ENCODE measurements around the gene RXRA.
A peak's percentile ranks its signal among the peaks of the same experiment; 100 is the strongest.

RXRA gene

GRCh38 chr9:134424818-134425217 is 98.6 kb downstream of the RXRA start:
- H3K27ac ChIP-seq (ENCODE audit: low read depth, low read length), result no peak overlapping the region
- no peaks in the 10 kb centered on the region for H3K27me3 ChIP-seq (ENCODE audit: control insufficient read depth, insufficient read depth, low read length)
- no peaks in the 10 kb centered on the region for H3K9me3 ChIP-seq (ENCODE audit: control insufficient read depth, insufficient read depth, low read depth, low read length)
- H3K9ac ChIP-seq (ENCODE audit: low read length), result no peak overlapping the region
- peaks cover 24% of the 10 kb centered on the region; the same call in 1 of the 2 replicates for H3K36me3 ChIP-seq (ENCODE audit: control insufficient read depth, insufficient read depth, low read length)
- H3K4me1 ChIP-seq (ENCODE audit: control insufficient read depth, insufficient read depth, low read length), result peaks cover 3% of the 10 kb centered on the region; the same call in 1 of the 2 replicates
- no peak overlapping the region for H3K4me3 ChIP-seq (ENCODE audit: low read depth, low read length)

DNA sequence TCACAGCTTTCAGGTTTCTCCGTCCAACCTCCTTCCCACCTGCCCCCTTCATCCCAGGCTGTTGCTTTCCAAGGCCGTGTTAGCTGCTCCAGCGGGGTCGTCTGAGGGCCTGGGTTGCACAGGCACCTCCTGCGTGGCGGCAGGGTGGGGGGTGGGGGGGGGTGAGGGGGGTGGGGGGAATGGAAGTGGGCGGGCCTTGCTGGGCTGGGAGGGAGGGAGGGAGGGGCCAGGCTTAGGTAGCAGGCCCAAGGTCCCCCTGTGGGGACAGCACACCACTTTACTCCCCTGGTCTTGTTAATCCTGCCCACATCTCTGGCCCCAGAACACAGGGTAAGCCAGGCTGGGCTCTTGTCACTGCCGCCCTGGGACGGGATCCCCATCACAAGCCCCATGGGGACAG is 99.1 kb downstream of the RXRA start:
- Histone ChIP-seq H3K4me1 (ENCODE audit: control insufficient read depth, insufficient read depth, low read length) (peaks cover 3% of the 10 kb centered on the region; the same call in 1 of the 2 replicates), H3K9me3 (ENCODE audit: control insufficient read depth, insufficient read depth, low read depth, low read length) (no peaks in the 10 kb centered on the region), H3K36me3 (ENCODE audit: control insufficient read depth, insufficient read depth, low read length) (peaks cover 24% of the 10 kb centered on the region; the same call in 1 of the 2 replicates), H3K27me3 (ENCODE audit: control insufficient read depth, insufficient read depth, low read length) (no peaks in the 10 kb centered on the region), H3K27ac (ENCODE audit: low read depth, low read length) (no peak overlapping the region), H3K4me3 (ENCODE audit: low read depth, low read length) (no peak overlapping the region), H3K9ac (ENCODE audit: low read length) (no peak overlapping the region)

GRCh38 chr9:134425812-134426211 is 99.6 kb downstream of the RXRA start:
- Histone ChIP-seq H3K9me3 (ENCODE audit: control insufficient read depth, insufficient read depth, low read depth, low read length) (no peaks in the 10 kb centered on the region), H3K4me3 (ENCODE audit: low read depth, low read length) (no peak overlapping the region), H3K9ac (ENCODE audit: low read length) (no peak overlapping the region), H3K36me3 (ENCODE audit: control insufficient read depth, insufficient read depth, low read length) (peaks cover 24% of the 10 kb centered on the region; the same call in 1 of the 2 replicates), H3K27me3 (ENCODE audit: control insufficient read depth, insufficient read depth, low read length) (no peaks in the 10 kb centered on the region), H3K27ac (ENCODE audit: low read depth, low read length) (no peak overlapping the region), H3K4me1 (ENCODE audit: control insufficient read depth, insufficient read depth, low read length) (peaks cover 3% of the 10 kb centered on the region; the same call in 1 of the 2 replicates)

DNA sequence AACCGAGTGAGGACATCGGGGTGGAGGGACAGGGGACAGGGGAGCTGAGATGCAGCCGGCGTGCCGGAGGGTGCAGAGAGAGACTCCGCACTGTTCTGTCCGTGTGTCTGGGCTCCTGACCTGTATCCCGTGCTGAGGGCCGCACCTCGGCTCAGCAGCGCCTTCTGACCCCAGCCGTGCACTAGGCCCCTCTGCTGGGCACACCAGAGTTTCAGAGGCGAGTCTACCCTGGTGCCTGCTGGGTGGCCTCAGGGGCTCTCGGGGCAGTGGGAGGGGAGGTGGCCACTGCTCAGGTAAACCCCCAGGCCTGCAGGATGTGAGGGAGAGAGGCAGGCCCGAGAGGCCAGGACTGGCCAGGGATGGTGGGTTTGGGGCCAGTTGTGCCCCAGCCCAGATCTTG is 100.2 kb downstream of the RXRA start:
- H3K9me3 ChIP-seq (ENCODE audit: control insufficient read depth, insufficient read depth, low read depth, low read length), result no peaks in the 10 kb centered on the region
- no peak overlapping the region for H3K4me3 ChIP-seq (ENCODE audit: low read depth, low read length)
- H3K9ac ChIP-seq (ENCODE audit: low read length), result no peak overlapping the region
- H3K36me3 ChIP-seq (ENCODE audit: control insufficient read depth, insufficient read depth, low read length), result peaks cover 19% of the 10 kb centered on the region; the same call in 1 of the 2 replicates
- H3K27me3 ChIP-seq (ENCODE audit: control insufficient read depth, insufficient read depth, low read length), result no peaks in the 10 kb centered on the region
- peaks cover 3% of the 10 kb centered on the region; the same call in 1 of the 2 replicates for H3K4me1 ChIP-seq (ENCODE audit: control insufficient read depth, insufficient read depth, low read length)
- no peak overlapping the region for H3K27ac ChIP-seq (ENCODE audit: low read depth, low read length)

GRCh38 chr9:134427153-134427782 is 101.0 kb downstream of the RXRA start:
- Histone ChIP-seq H3K4me3 (ENCODE audit: low read depth, low read length) (no peak overlapping the region), H3K9me3 (ENCODE audit: control insufficient read depth, insufficient read depth, low read depth, low read length) (no peaks in the 10 kb centered on the region), H3K4me1 (ENCODE audit: control insufficient read depth, insufficient read depth, low read length) (peaks cover 3% of the 10 kb centered on the region; the same call in 1 of the 2 replicates), H3K27me3 (ENCODE audit: control insufficient read depth, insufficient read depth, low read length) (no peaks in the 10 kb centered on the region), H3K9ac (ENCODE audit: low read length) (no peak overlapping the region), H3K36me3 (ENCODE audit: control insufficient read depth, insufficient read depth, low read length) (peaks cover 12% of the 10 kb centered on the region; the same call in 1 of the 2 replicates), H3K27ac (ENCODE audit: low read depth, low read length) (no peak overlapping the region)

GRCh38 chr9:134428559-134428958 is 102.3 kb downstream of the RXRA start:
- peaks cover 3% of the 10 kb centered on the region; the same call in 1 of the 2 replicates for H3K4me1 ChIP-seq (ENCODE audit: control insufficient read depth, insufficient read depth, low read length)

GRCh38 chr9:134429007-134429406 is 102.8 kb downstream of the RXRA start:
- Histone ChIP-seq H3K9ac (ENCODE audit: low read length) (no peak overlapping the region), H3K27me3 (ENCODE audit: control insufficient read depth, insufficient read depth, low read length) (no peaks in the 10 kb centered on the region), H3K4me3 (ENCODE audit: low read depth, low read length) (no peak overlapping the region), H3K4me1 (ENCODE audit: control insufficient read depth, insufficient read depth, low read length) (peaks cover 3% of the 10 kb centered on the region; the same call in 1 of the 2 replicates), H3K9me3 (ENCODE audit: control insufficient read depth, insufficient read depth, low read depth, low read length) (no peaks in the 10 kb centered on the region), H3K27ac (ENCODE audit: low read depth, low read length) (no peak overlapping the region), H3K36me3 (ENCODE audit: control insufficient read depth, insufficient read depth, low read length) (peaks cover 12% of the 10 kb centered on the region)

More at GRCh38 chr9:134428559-134428958, 102.3 kb downstream of the RXRA start:
- H3K4me3 ChIP-seq (ENCODE audit: low read depth, low read length), result no peak overlapping the region
- no peaks in the 10 kb centered on the region for H3K9me3 ChIP-seq (ENCODE audit: control insufficient read depth, insufficient read depth, low read depth, low read length)
- no peaks in the 10 kb centered on the region for H3K27me3 ChIP-seq (ENCODE audit: control insufficient read depth, insufficient read depth, low read length)
- no peak overlapping the region for H3K9ac ChIP-seq (ENCODE audit: low read length)
- H3K27ac ChIP-seq (ENCODE audit: low read depth, low read length), result no peak overlapping the region
- peaks cover 8% of the 10 kb centered on the region for H3K36me3 ChIP-seq (ENCODE audit: control insufficient read depth, insufficient read depth, low read length)

DNA sequence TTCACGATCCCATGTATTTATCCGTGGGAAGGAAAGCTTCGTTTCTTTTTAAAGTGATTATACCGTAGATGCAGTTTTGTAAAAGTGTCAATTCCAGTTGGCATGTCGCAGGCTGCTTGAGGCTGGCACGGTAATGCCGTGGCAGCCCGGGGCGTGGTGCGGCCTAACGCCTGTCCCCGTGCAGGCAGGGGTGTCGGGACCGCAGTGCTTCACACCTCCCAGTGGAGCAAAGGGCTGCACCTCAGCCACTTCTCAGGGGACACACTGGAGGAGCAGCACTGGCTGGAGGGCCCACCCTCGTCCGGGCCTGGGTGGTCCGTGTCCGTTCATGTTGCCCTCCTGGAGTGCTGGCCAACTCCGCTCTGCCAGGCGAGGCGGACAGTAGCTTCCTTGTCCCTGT is 103.2 kb downstream of the RXRA start:
- no peak overlapping the region for H3K9ac ChIP-seq (ENCODE audit: low read length)
- H3K4me1 ChIP-seq (ENCODE audit: control insufficient read depth, insufficient read depth, low read length), result peaks cover 2% of the 10 kb centered on the region; the same call in 1 of the 2 replicates
- H3K27me3 ChIP-seq (ENCODE audit: control insufficient read depth, insufficient read depth, low read length), result no peaks in the 10 kb centered on the region
- H3K27ac ChIP-seq (ENCODE audit: low read depth, low read length), result no peak overlapping the region
- H3K4me3 ChIP-seq (ENCODE audit: low read depth, low read length), result no peak overlapping the region
- peaks cover 15% of the 10 kb centered on the region for H3K36me3 ChIP-seq (ENCODE audit: control insufficient read depth, insufficient read depth, low read length)
- H3K9me3 ChIP-seq (ENCODE audit: control insufficient read depth, insufficient read depth, low read depth, low read length), result no peaks in the 10 kb centered on the region

DNA sequence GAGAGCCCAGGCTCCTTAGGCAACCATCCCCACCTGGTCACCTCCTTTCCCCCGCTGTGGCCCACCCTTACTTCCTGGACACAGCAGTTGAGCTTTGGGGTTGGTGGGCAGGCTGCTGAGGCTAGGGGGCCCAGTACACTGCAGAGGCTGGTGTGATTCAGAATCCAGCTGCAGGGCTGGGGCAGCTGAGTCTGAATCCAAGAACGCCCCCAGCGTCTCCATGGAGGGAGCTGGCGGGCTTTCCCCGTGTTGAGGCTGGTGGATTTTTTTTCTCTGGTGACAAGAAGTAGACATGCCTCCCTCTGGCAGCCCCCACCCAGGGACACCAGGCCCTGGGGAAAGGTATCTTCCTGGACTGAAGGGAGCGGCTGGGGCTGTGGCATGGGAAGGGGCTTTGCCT is 104.8 kb downstream of the RXRA start:
- Histone ChIP-seq H3K4me3 (ENCODE audit: low read depth, low read length) (no peak overlapping the region), H3K9ac (ENCODE audit: low read length) (no peak overlapping the region), H3K9me3 (ENCODE audit: control insufficient read depth, insufficient read depth, low read depth, low read length) (no peaks in the 10 kb centered on the region), H3K36me3 (ENCODE audit: control insufficient read depth, insufficient read depth, low read length) (peaks cover 20% of the 10 kb centered on the region), H3K27ac (ENCODE audit: low read depth, low read length) (0 out of 2 replicates have a peak overlapping the region, but pooled peaks have one; percentile 33), H3K27me3 (ENCODE audit: control insufficient read depth, insufficient read depth, low read length) (no peaks in the 10 kb centered on the region), H3K4me1 (ENCODE audit: control insufficient read depth, insufficient read depth, low read length) (no peaks in the 10 kb centered on the region)

- Histone ChIP-seq H3K9me3 (ENCODE audit: control insufficient read depth, insufficient read depth, low read depth, low read length) (no peaks in the 10 kb centered on the region), H3K27me3 (ENCODE audit: control insufficient read depth, insufficient read depth, low read length) (no peaks in the 10 kb centered on the region), H3K4me3 (ENCODE audit: low read depth, low read length) (no peak overlapping the region), H3K9ac (ENCODE audit: low read length) (no peak overlapping the region), H3K36me3 (ENCODE audit: control insufficient read depth, insufficient read depth, low read length) (peaks cover 26% of the 10 kb centered on the region), H3K4me1 (ENCODE audit: control insufficient read depth, insufficient read depth, low read length) (no peaks in the 10 kb centered on the region), H3K27ac (ENCODE audit: low read depth, low read length) (no peak overlapping the region)
Measured at GRCh38 chr9:134431626-134432025, 105.4 kb downstream of the RXRA start.

DNA sequence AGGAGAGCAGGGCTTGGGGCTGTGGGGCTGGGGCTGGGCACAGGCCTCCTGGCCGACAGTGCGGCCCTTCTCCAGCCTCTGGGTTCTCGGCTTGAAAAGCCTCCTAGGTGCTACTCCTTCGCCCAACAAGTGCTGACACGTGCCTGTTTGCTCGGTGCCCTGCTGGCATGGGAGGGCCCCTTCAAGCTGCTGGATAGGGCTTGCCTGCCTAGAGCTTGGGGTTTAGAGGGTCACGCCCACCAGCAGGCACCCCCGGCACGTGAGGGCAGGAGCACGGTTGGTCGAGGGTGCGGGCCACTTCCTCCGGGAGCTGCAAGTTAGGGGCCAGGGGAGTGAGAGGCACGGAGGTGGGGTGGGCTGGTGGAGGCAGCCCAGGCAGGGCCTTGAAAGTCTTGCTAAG is 106.2 kb downstream of the RXRA start:
- Histone ChIP-seq H3K36me3 (ENCODE audit: control insufficient read depth, insufficient read depth, low read length) (peaks cover 26% of the 10 kb centered on the region), H3K27ac (ENCODE audit: low read depth, low read length) (no peak overlapping the region), H3K27me3 (ENCODE audit: control insufficient read depth, insufficient read depth, low read length) (no peaks in the 10 kb centered on the region), H3K4me3 (ENCODE audit: low read depth, low read length) (no peak overlapping the region), H3K9me3 (ENCODE audit: control insufficient read depth, insufficient read depth, low read depth, low read length) (no peaks in the 10 kb centered on the region), H3K4me1 (ENCODE audit: control insufficient read depth, insufficient read depth, low read length) (peaks cover 6% of the 10 kb centered on the region; the same call in 1 of the 2 replicates), H3K9ac (ENCODE audit: low read length) (no peak overlapping the region)
